Liver (tissue), 3 donors: ENCODE results near the gene LAMB4.

Experiments used
- EGR1 ChIP-seq, 2 donors: IDR thresholded peaks; 2 replicates each; pipeline ENCODE4 v1.6.1; 2016 to 2018; ENCODE audit warnings: antibody characterized with exemption in 2 of 2, low read depth in 2 of 2
- FOXA1 ChIP-seq: IDR thresholded peaks from 2 replicates; pipeline ENCODE4 v1.6.1; 2016; ENCODE audit warnings: antibody characterized with exemption
- GABPA ChIP-seq, 2 donors: IDR thresholded peaks in 1 of 2; conservative IDR thresholded peaks in 1 of 2; 2 replicates each; pipeline ENCODE4 v1.6.1; 2016; ENCODE audit warnings: antibody characterized with exemption in 2 of 2, mild to moderate bottlenecking in 1 of 2, moderate library complexity in 1 of 2
- HNF4G ChIP-seq: IDR thresholded peaks from 2 replicates; pipeline ENCODE4 v1.6.1; 2016; ENCODE audit warnings: antibody characterized with exemption
- JUND ChIP-seq, 2 donors: IDR thresholded peaks; 2 replicates each; pipeline ENCODE4 v1.6.1; 2016; ENCODE audit warnings: antibody characterized with exemption in 2 of 2
- RAD21 ChIP-seq, 2 donors: IDR thresholded peaks; 2 replicates each; pipeline ENCODE4 v1.6.1; 2016; ENCODE audit warnings: antibody characterized with exemption in 2 of 2, mild to moderate bottlenecking in 2 of 2
- RXRA ChIP-seq, 2 donors: IDR thresholded peaks; 2 replicates each; pipeline ENCODE4 v1.6.1; 2017 to 2018; ENCODE audit warnings: antibody characterized with exemption in 2 of 2, mild to moderate bottlenecking in 1 of 2
- SP1 ChIP-seq: IDR thresholded peaks from 2 replicates; pipeline ENCODE4 v1.6.1; 2018; ENCODE audit warnings: antibody characterized with exemption, mild to moderate bottlenecking
- TAF1 ChIP-seq: conservative IDR thresholded peaks from 2 replicates; pipeline ENCODE4 v1.6.1; 2016; ENCODE audit warnings: antibody characterized with exemption, mild to moderate bottlenecking
- TF ChIP-seq, protein P1 (sequence below): fragments of 150-350 bp; IDR thresholded peaks from 2 replicates; pipeline ENCODE4 v1.5.1; 2017; ENCODE audit warnings: improper control_type of control experiment, low read depth, low read length; ENCODE audit not compliant: missing input control
- TF ChIP-seq, protein P2 (sequence below): IDR thresholded peaks from 2 replicates; pipeline ENCODE4 v1.6.1; 2016; ENCODE audit warnings: antibody characterized with exemption
- TF ChIP-seq, protein P3 (sequence below): IDR thresholded peaks from 2 replicates; pipeline ENCODE4 v1.6.1; 2016; ENCODE audit warnings: antibody characterized with exemption
- TF ChIP-seq, protein P4 (sequence below): IDR thresholded peaks from 2 replicates; pipeline ENCODE4 v1.6.1; 2016; ENCODE audit warnings: antibody characterized with exemption, mild to moderate bottlenecking
- TF ChIP-seq, protein P5 (sequence below): IDR thresholded peaks from 2 replicates; pipeline ENCODE4 v1.6.1; 2016; ENCODE audit warnings: antibody characterized with exemption
- donor health status: healthy.
- donor health status: healthy.

DNA sequence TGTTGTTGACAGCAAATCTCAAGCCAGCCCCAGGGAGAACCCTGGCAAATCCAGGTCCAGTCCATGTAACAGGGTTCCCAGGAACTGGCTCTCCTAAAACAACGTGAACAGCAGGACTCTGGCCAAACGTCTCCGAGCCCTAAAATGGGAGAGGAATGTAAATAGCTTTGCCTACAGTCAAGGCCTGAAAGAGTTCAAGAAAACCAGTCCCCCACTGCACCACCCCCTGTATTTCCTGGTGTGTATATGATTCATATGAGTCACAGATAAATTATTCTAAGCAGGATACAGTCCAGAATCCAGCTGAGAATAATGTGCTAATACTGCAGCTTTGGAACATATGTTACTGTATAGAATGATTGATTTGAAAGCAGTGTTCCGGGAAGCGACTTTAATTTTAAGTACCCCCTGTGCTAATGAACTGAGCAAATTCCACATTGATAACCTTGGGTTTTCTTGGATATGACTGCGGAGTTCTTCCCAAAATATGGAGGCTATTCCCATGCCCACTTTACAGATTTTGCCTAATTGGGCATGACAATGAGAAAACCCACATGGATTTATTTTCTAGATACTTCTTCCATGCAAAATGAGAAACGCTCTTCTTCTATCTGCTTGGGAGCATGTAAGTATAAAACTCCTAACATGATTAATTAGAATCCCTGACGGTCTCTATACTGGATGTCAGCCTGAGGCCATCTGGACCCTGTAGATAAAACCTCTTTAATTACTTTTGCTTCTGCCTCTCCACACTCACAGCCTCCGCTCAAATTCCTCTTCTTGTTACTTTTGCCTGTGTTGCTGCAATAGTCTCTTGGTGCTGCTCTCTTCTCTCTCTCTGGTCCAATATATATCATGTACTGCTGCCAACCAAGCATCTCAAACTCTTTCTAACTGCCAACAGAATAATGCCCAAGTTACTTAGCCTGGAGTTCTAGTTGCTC, 50.2 kb downstream of the LAMB4 start:
- TF ChIP-seq, protein P1, sequence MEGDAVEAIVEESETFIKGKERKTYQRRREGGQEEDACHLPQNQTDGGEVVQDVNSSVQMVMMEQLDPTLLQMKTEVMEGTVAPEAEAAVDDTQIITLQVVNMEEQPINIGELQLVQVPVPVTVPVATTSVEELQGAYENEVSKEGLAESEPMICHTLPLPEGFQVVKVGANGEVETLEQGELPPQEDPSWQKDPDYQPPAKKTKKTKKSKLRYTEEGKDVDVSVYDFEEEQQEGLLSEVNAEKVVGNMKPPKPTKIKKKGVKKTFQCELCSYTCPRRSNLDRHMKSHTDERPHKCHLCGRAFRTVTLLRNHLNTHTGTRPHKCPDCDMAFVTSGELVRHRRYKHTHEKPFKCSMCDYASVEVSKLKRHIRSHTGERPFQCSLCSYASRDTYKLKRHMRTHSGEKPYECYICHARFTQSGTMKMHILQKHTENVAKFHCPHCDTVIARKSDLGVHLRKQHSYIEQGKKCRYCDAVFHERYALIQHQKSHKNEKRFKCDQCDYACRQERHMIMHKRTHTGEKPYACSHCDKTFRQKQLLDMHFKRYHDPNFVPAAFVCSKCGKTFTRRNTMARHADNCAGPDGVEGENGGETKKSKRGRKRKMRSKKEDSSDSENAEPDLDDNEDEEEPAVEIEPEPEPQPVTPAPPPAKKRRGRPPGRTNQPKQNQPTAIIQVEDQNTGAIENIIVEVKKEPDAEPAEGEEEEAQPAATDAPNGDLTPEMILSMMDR = no peak
- TF ChIP-seq SP1 (no peak), TAF1 (no peak), EGR1 (IDR thresholded peaks at IDR 0.05; ENCODE audit: low read depth in 2 of 2) (no peak), RXRA (IDR thresholded peaks at IDR 0.05) (peak; percentile 6 to 12), FOXA1 (no peak), JUND (IDR thresholded peaks at IDR 0.05) (peak in 1 of 2 donors; percentile 23), RAD21 (IDR thresholded peaks at IDR 0.05) (no peak), GABPA (IDR thresholded peaks at IDR 0.05 in 1 of 2, conservative IDR thresholded peaks at IDR 0.05 in 1 of 2) (no peak), HNF4G (no peak)
- TF ChIP-seq, protein P2, sequence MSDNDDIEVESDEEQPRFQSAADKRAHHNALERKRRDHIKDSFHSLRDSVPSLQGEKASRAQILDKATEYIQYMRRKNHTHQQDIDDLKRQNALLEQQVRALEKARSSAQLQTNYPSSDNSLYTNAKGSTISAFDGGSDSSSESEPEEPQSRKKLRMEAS = no peak
- TF ChIP-seq, protein P3, sequence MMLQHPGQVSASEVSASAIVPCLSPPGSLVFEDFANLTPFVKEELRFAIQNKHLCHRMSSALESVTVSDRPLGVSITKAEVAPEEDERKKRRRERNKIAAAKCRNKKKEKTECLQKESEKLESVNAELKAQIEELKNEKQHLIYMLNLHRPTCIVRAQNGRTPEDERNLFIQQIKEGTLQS = no peak
- TF ChIP-seq, protein P4, sequence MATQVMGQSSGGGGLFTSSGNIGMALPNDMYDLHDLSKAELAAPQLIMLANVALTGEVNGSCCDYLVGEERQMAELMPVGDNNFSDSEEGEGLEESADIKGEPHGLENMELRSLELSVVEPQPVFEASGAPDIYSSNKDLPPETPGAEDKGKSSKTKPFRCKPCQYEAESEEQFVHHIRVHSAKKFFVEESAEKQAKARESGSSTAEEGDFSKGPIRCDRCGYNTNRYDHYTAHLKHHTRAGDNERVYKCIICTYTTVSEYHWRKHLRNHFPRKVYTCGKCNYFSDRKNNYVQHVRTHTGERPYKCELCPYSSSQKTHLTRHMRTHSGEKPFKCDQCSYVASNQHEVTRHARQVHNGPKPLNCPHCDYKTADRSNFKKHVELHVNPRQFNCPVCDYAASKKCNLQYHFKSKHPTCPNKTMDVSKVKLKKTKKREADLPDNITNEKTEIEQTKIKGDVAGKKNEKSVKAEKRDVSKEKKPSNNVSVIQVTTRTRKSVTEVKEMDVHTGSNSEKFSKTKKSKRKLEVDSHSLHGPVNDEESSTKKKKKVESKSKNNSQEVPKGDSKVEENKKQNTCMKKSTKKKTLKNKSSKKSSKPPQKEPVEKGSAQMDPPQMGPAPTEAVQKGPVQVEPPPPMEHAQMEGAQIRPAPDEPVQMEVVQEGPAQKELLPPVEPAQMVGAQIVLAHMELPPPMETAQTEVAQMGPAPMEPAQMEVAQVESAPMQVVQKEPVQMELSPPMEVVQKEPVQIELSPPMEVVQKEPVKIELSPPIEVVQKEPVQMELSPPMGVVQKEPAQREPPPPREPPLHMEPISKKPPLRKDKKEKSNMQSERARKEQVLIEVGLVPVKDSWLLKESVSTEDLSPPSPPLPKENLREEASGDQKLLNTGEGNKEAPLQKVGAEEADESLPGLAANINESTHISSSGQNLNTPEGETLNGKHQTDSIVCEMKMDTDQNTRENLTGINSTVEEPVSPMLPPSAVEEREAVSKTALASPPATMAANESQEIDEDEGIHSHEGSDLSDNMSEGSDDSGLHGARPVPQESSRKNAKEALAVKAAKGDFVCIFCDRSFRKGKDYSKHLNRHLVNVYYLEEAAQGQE = no peak
- TF ChIP-seq, protein P5, sequence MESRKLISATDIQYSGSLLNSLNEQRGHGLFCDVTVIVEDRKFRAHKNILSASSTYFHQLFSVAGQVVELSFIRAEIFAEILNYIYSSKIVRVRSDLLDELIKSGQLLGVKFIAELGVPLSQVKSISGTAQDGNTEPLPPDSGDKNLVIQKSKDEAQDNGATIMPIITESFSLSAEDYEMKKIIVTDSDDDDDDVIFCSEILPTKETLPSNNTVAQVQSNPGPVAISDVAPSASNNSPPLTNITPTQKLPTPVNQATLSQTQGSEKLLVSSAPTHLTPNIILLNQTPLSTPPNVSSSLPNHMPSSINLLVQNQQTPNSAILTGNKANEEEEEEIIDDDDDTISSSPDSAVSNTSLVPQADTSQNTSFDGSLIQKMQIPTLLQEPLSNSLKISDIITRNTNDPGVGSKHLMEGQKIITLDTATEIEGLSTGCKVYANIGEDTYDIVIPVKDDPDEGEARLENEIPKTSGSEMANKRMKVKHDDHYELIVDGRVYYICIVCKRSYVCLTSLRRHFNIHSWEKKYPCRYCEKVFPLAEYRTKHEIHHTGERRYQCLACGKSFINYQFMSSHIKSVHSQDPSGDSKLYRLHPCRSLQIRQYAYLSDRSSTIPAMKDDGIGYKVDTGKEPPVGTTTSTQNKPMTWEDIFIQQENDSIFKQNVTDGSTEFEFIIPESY = no peak
